Left renal pelvis (tissue), 4 donors: Measurements from ENCODE around the gene TUBGCP2. TPM values are rescaled to one million over a fixed set of nuclear protein-coding genes. Genes with fewer than 3 reads are reported as not detected.
"Not testable (repeated sequence)": the region's sequence is repeated elsewhere in the genome, so short reads cannot be mapped to it uniquely, and the experiment has no call there.

ENCODE experiments used
- DNase-seq, 4 donors: peaks; one replicate each; pipeline ENCODE4 v3.0.0-alpha.2; 2013; ENCODE audit warnings: low read depth in 4 of 4, low spot score in 3 of 4
- polyA plus RNA-seq, 4 donors: library from polyadenylated mRNA; unstranded; fragments of 120-200 nt; gene quantifications; one replicate each; pipeline ENCODE4 v1.2.1, GENCODE V29; 2013; ENCODE audit not compliant: insufficient read length in 4 of 4

Gene TUBGCP2
- polyA plus RNA-seq, 4 donors = 45.5 to 81.2 (median 55.8) TPM

DNA sequence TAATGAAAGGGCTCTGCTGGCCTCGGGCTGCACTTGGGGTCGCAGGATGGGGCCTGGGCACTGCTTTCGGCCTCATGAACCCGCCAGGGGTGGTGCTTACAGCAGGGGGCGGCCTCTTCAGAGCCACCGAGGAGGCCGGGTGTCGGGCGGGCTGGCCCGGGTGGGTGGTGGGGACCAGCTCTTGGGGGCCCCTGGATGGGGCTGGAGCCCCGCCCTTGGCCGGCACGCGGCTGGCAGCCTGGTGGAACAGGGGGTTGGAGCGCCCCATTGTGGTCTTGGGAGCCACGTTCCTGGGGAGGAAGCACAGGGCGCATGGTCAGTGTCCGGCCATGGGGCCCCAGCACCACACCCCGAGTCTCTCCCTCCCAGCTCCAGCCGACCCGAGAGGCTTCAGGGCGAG lies 40.8 kb downstream of the TUBGCP2 start:
- no peak for DNase-seq

DNA sequence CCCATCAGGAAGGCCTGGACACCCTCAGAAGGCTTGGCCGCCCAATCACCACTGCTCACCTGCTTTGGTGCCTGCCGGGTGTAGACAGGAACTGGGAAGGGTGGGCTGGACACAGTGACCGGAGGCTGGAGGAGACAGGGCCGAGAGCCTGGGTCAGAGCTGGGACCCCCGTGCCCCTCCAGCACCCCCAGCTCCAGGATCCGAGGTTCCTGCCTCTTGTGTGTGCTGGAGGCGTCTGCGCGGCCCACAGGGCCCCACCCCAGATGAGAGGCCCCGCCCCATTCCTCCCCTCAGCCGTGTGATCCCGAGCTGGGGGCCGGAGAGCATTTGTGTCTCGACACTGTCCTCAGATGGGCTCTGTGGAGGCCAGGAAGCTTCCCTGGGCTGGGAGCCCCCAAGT lies 41.4 kb downstream of the TUBGCP2 start:
- DNase-seq = no peak

DNA sequence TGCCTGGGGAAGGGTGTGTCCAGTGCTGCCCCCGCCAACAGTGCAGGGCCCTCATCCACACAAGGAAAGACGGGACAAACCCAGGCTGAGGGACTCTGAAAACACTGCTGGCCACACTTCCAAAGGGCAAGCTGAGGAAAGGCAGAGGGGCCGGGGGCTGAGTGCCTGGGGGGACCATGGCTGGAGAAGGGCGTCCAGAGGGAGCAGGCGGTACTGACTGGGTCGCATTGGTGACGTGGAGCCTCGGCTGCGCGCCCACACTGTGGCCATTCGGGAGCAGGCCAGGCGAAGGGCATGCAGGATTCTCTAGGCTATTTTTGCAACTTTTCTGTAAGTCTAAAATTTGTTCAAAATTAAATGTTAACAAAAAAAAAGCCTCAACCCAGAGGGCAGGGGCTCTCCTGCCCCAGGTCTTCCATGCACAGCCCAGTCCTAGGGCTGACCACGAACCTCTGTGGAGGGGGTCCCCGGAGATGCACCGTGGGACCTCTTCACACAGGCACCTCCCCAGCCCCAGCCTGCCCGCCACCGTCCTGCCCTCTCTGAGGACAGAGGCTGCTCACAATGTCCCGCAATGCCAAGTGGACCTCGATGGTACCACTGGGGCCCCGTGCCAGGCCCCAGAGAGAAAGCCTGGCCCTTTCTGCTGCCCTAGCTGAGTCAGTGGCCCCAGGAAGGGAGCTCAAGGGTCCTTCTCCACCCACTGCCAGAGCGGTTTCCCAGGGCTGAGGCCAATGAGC lies 42.4 kb downstream of the TUBGCP2 start:
- no peak for DNase-seq

DNA sequence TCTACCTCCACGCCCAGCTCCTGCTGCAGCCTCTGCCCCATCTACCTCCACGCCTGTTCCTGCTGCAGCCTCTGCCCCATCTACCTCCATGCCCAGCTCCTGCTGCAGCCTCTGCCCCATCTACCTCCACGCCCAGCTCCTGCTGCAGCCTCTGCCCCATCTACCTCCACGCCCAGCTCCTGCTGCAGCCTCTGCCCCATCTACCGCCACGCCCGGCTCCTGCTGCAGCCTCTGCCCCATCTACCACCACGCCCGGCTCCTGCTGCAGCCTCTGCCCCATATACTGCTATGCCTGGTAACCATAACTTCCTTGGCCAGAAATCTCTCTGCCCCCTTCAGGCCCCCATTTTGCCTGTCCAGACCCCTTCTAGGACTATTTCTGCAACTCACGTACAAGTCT lies 43.6 kb downstream of the TUBGCP2 start:
- not testable (repeated sequence) for DNase-seq

DNA sequence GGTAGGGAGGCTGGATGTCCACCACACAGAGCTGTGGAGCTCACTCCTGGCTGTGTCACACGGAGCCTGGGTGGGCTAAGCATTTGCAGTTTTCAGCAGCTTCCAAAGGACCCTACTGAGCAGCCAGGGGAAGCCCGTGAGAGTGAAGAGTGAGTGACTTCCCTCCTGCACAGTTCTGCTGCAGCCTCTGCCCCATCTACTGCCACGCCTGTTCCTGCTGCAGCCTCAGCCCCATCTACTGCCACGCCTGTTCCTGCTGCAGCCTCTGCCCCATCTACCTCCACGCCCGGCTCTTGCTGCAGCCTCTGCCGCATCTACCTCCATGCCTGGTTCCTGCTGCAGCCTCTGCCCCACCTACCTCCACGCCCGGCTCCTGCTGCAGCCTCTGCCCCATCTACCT lies 44.2 kb downstream of the TUBGCP2 start:
- DNase-seq = no peak

DNA sequence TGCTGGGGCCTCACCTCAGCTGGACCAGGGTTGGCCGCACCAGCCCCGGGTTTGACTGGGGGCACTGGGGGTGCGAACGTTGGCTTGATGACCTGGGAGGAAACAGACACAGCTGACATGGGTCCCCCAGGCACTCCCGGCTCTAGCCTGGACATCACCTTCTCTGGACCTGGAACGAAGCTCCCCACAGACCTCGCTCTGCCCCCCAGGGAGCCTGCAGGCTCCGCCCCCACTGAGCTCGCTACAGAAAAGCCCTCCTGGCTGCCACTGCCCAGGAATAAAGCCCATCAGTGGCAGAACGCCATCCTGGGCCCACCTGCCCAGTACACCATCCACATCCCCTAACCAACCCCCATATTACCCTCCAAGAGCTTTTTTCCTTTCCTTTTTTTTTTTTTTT lies 45.0 kb downstream of the TUBGCP2 start:
- DNase-seq = no peak

DNA sequence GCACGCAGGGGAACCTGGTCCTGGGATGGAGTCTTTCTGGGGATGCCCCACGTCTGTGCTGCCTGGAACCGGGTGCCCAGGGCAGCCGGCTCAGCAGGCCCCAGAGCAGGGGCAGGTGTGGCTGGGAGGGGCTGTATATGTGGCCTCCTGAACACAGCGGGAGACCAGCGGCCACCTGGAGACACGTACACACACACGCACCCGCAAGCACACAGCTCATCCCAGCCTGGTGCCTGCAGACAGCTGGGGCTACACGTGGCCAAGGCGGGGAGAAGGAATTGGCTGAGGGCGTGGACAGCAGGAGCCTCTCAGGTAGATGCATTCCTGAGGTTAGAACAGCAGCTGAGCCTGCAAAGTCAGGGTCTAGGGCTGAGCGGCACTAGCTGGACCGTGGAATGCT lies 46.0 kb downstream of the TUBGCP2 start:
- no peak for DNase-seq

DNA sequence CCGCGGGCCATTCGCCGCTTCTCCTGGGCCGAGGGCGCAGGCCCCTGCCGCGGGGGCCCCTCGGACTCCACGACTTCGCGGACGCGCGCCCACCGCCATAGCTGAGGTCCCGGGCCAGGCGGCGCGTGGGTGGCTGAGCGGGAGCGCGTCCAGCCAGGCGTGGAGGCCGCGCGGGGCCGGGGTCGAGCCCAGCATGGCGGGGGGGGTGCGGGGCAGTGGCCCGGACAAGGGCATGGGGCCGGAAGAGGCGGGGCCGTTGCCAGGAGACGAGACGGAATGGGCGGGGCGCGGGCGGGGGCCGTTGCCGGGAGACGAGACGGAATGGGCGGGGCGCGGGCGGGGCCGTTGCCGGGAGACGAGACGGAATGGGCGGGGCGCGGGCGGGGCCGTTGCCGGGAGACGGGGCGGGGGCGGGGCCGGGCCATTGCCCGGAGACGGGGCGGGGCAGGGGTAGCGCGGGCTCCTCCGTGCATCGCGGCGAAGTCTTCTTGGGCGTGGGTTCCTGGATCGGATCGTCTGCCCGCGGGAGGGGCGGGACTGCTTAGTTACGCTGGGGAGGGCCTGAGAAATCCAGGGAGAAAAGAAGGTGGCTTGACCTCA lies 46.8 kb downstream of the TUBGCP2 start:
- DNase-seq = no peak

DNA sequence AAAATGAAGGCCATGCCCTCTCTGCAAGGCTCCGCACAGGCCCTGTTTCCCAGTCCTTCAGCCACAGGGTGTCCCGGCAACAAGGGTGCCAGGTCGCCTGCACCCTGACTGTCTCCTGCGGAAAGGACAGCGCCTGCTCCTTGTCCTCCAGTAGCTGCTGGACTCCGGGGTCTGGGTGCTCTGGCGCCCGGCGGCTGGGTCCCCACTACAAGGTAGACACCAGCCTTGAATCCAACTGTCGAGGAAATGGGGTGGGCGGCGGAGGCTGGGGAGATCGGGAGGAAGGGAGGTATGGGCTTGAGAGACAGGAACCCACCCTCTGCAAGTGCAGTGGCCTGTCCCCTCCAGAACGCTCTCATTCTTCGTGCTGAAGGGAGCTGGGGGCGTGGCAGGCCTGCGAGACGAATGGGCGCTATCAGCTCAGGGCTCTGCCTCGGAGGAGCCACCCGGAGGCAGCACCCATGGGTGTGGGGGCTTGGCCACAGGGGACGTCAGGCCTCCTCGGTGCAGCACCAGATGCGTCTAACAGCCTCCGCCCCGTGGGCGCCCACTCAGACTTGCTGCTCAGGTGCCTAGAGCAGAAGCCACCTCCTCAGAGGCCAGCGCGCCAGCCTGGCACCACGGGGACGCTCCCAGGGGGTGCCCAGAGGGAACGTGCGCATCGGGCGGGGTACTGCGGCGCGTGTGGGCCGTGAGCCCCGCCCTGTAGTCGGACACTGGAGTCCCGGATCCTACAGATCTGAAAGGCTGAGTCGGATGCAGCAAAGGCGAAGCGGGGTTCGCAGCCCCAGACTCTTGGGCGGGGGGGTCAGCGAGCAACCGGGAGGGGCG lies 47.6 kb downstream of the TUBGCP2 start:
- no peak for DNase-seq

DNA sequence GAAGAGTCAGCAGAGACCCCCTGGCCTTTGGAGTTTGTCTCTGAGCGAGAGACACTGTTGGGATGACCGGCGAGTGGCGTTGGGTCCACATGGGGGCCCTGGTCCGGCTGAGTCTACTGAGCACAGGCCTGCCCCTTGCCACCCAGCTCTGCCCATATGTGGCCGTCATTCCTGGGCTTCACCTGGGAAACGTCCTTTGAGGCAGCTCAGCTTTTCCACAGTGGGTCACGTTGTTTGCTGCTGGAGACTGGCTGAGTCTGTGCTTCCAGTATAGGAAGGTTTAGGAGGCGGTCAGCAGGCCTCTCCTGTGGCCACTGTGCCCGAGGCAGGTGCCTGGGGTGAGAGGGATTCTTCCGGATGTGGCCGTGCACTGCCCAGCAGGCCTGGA lies 49.1 kb downstream of the TUBGCP2 start:
- DNase-seq = no peak

DNA sequence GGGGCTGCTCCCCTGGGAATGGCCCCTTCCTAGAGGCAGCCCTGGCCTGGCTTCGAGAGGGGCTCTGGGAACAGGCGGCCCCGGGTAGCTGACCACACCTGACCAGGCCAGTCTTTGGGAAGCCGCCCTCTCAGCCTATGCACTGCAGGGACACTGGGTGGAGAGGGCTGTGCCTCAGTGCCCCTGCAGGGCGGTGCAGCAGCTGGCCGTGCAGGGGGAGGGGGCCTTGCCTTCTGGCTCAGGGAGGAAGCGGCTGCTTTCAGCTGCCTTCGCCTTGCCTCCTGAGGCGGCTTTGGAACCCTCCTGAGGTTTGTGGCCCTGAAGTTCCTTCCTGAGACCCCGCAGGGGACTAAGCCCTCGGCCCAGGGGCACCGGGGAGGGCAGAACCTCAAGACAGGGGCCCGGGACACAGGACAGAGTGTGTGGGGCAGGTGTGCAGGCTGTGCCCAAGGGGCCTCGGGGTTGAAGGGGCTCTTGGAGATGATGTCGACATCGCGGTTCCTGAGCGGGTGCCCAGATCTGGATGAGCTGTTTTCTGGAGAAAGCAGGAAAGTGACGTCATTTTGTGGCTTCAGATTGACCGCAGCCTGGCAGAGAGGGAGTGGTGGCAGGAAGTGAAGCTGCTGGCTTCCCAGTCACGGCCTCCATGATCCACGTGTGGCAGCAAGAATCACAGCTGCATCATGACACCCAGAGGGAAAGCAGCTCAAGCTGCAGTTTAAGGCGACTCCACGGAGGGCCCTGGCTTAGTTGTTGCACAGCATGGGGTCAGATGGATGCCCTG lies 49.7 kb downstream of the TUBGCP2 start:
- no peak for DNase-seq

DNA sequence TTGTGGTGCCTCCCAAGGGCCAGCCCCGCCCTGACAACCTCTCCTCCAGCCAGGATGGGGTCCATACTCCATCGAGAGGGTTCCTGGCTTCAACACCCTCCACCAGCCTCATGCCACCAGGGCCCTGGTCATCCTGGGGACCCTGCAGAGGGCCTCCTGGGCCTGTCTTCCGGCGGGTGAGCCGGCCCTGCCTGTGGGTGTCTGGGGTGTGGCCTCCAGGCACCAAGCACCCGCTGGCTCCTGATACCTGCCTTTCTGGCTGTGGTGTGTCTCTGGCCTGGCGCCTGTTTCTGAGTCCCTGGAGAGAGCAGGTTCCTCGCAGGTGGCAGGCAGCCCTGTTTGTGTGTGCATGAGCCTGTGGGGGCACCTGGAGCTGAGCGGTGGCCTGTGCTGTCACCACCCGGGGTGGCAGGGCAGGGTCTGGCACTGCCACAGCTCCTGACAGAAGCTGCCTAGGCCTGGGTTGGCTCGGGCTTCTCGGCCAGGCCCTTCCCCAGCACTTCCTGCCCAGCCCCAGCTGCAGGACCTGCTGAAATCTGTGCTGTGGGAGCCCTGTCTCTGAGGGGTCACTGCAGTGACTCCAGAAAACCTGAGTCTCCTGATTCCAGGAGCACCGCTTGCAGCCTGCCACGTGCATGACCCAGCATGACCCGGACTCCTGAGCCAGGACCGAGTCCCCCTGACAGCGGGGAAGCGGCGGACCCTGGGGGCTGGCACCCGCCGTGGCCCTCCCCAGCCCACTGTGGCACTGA lies 50.4 kb downstream of the TUBGCP2 start:
- DNase-seq = no peak

DNA sequence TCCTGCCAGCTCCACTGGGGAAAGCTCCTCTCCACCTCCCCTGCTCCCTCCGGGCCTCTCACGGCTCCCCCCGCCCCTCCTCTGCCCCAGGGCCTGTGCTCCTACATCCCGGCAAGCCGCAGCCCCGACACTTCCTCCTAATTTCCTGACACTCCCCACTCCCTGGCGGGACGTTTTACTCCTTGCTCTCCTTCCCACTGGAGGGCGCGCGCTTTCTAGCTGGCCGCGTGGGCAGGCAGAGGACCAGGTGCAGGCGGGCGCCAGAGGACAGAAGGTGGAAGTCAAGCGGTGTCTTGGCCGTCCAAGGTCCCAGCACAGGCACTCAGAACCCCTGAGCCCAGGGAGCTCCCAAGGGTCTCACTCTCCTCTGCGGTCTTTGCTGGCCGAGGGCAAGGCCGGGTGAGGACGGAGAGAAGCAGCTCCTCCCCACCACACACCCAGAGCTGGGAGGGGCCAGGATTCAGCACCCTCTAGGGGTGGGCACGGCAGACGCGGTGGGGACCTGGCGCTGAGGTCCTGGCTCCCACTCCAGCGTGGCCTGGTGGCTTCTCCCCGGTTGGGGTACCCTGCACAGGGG lies 51.1 kb downstream of the TUBGCP2 start:
- DNase-seq = no peak

DNA sequence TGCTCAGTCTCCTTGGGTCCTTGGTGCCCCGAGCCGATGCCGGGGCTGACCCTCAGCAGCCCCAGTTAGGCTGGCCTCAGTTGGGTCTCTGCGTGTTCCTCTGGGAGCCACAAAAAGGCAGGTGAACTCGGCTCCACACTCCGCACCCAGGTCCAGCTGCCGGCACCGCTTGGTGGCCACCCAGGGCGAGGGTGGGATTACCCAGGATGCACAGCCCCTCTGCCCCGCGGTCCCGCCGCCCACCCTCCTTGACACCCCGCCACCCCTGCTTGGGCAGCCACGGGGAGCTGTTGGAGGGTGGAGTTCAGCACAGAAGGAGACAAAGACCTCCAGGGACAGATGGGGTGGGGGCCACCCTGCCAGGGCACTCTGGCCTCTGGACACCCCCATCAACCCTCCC lies 53.3 kb downstream of the TUBGCP2 start:
- no peak for DNase-seq

DNA sequence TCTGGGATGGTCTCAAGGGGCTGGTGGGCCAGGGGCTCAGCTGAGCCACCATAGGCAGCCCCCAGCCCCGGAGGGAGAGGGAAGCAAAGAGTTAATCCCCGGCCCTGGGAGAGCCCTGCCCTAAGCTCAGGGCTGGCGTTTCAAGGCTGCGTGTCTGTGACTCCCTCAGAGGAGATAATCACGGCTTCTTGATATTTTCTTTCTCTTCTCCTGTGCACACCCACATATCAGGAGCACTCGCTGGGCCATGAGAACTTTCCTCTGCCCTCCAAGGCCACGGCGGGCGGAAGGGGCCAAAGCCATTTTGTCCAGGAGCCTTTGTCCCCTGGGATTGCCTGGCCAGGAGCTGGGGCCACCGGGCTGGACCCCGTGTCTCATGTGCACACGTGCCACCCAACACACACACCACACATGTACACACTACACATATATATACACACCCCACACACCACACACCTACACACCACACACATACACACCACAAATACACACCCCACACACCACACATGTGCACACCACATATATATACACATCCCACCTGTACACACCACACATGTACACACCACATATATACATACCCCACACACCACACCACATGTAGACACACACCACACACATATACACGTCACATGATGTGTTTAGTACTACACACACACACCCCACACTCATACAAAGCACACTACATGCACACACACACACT lies 54.1 kb downstream of the TUBGCP2 start:
- DNase-seq = no peak

DNA sequence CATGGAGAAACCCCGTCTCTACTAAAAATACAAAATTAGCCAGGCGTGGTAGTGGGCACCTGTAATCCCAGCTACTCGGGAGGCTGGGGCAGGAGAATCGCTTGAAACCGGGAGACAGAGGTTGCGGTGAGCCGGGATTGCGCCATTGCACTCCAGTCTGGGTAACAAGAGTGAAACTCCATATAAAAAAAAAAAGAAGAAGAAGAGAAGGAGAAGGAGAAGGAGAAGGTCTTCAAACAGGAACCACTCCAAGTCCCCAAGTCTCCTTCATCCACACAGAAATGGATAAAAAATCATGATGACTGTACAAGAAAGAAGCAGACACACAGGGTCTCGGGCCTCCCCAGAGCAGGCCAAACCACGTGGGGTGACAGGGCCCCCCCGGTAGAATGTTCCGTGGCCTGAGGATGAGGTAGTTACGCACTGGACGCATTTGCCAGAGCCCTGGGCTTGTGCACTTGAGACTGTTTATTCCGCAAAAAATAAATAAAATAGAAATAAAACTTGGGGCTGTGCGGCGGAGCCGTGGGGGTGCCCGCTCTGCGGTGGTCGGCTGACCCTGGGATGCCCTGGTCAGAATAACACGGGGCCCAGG lies 55.2 kb downstream of the TUBGCP2 start:
- DNase-seq = no peak

DNA sequence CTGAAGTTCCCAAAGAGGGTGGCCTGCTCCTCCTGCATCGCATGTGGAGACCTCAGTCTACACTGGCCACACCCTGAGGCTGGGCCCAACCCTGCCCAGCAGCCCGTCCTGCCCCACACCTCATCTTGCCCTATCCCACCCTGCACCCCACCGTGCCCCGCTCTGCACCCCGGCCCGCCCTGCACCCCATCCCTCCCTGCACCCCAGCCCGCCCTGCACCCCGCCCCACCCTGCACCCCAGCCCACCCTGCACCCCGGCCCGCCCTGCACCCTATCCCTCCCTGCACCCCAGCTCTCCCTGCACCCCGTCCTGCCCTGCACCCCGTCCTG lies 56.5 kb downstream of the TUBGCP2 start:
- DNase-seq = no peak

DNA sequence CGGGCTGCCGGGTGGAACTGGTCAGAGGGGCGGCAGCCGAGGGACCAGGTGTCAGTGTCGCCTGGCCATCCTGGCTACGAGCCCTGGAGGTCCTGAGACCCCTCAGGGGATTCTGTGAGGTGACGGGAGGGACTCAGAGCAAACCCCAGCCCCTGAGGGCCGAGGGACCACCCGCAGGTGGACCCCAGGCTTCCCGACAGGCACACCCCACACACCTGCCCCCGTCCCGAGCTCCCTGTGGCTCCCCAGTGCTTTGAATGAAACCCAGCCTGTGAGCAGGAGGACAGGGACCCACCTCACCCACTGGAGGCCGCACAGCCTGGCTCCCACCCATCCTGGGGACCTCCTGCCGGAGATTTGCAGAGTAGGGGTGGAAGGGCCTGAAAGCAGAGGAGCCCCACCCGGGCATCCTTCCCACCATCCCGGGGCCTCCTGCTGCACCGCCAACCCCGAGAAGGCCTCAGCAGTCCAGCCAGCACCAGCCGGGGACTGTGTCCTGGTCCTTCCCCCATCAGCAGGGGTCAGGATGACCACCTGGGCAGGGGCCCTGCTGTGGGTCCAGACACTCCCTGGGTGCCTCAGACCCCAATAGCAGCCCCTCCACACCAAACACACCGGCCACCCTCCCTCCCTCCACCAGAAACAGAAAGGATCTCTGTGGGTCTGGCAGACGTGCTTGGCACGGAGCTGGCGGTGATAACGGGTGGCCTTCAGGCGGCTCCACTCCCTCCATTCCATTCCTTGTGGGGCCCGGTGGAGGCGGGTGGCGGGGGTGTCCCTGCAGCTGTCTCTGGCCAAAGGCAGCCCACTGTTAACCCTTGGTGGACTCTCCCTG lies 57.1 kb downstream of the TUBGCP2 start:
- no peak for DNase-seq
